SK-N-SH (cell line): Measurements from ENCODE around the gene ITGAE. TPM values are rescaled to one million over a fixed set of nuclear protein-coding genes. Genes with fewer than 3 reads are reported as not detected.

Source experiments
- CTCF ChIA-PET: fragments of 300-600, 350-600 bp; formaldehyde crosslinking; extraction: SDS; loops from one replicate; lab custom pipeline; 2021; lab: Yijun Ruan, JAX
- POLR2A ChIA-PET: fragments of 350-600 bp; sonication (Branson Sonifier 250); formaldehyde crosslinking; extraction: SDS; loops from one replicate; lab custom pipeline; 2020; ENCODE audit warnings: antibody characterized with exemption, inconsistent platforms; lab: Yijun Ruan, JAX
- DNase-seq: peaks from one replicate; pipeline ENCODE4 v3.0.0; 2012
- H2AFZ ChIP-seq: fragments of 200-600 bp; sonication (generic); 2 replicates; pipeline ENCODE4 v1.8.1; 2016; ENCODE audit warnings: antibody characterized with exemption, mild to moderate bottlenecking, low read depth
- H3F3A ChIP-seq: fragments of 200-600 bp; sonication (generic); replicated peaks from 2 replicates; pipeline ENCODE3; 2016; ENCODE audit warnings: antibody characterized with exemption, mild to moderate bottlenecking; ENCODE audit not compliant: insufficient read depth
- H3K27ac ChIP-seq, 2 experiments: fragments of 200-500 bp in 1 of 2; fragments of 200-600 bp in 1 of 2; sonication (Bioruptor generic) in 1 of 2; sonication (generic), shearing (Covaris generic) in 1 of 2; 2 replicates each; pipeline versions ENCODE4 v1.5.1 to v1.6.1; 2014 to 2016; ENCODE audit warnings: low read depth in 2 of 2, inconsistent platforms in 1 of 2, low read length in 1 of 2, mild to moderate bottlenecking in 1 of 2, mixed read lengths in 1 of 2
- H3K27me3 ChIP-seq: fragments of 200-600 bp; sonication (generic), shearing (Covaris generic); 2 replicates; pipeline ENCODE4 v1.6.1; 2016; ENCODE audit warnings: mixed run types; ENCODE audit not compliant: insufficient read depth
- H3K36me3 ChIP-seq, 2 experiments: fragments of 200-500 bp in 1 of 2; fragments of 200-600 bp in 1 of 2; sonication (Bioruptor generic) in 1 of 2; sonication (generic) in 1 of 2; replicated peaks in 1 of 2; 2 replicates each; pipeline versions ENCODE3 to v1.5.1; 2014 to 2016; ENCODE audit warnings: low read length in 1 of 2, mild to moderate bottlenecking in 1 of 2; ENCODE audit not compliant: insufficient read depth in 2 of 2, control insufficient read depth in 1 of 2
- H3K4me1 ChIP-seq, 2 experiments: fragments of 200-500 bp in 1 of 2; fragments of 200-600 bp in 1 of 2; sonication (Bioruptor generic) in 1 of 2; sonication (generic), shearing (Covaris generic) in 1 of 2; 2 replicates each; pipeline versions ENCODE4 v1.5.1 to v1.6.1; 2014 to 2016; ENCODE audit warnings: low read depth in 1 of 2, low read length in 1 of 2, mixed run types in 1 of 2; ENCODE audit not compliant: insufficient read depth in 2 of 2, control insufficient read depth in 1 of 2
- H3K4me2 ChIP-seq: fragments of 200-600 bp; sonication (generic), shearing (Covaris generic); 2 replicates; pipeline ENCODE4 v1.6.1; 2017; ENCODE audit warnings: mixed run types
- H3K4me3 ChIP-seq, 2 experiments: fragments of 200-500 bp in 1 of 2; fragments of 200-600 bp in 1 of 2; sonication (Bioruptor generic) in 1 of 2; sonication (generic), shearing (Covaris generic) in 1 of 2; 2 replicates each; pipeline versions ENCODE4 v1.5.1 to v1.8.1; 2014 to 2016; ENCODE audit warnings: low read depth in 2 of 2, inconsistent platforms in 1 of 2, low read length in 1 of 2, mild to moderate bottlenecking in 1 of 2, mixed read lengths in 1 of 2, moderate library complexity in 1 of 2
- H3K79me2 ChIP-seq: fragments of 200-600 bp; sonication (generic); 2 replicates; pipeline ENCODE4 v1.8.1; 2017; ENCODE audit warnings: mild to moderate bottlenecking; ENCODE audit not compliant: insufficient read depth
- H3K9ac ChIP-seq: fragments of 200-600 bp; sonication (generic); 2 replicates; pipeline ENCODE4 v1.6.1; 2017; ENCODE audit warnings: mixed run types
- H3K9me2 ChIP-seq: fragments of 200-600 bp; sonication (generic); 2 replicates; pipeline ENCODE4 v1.6.1; 2017; ENCODE audit warnings: mixed run types
- H3K9me3 ChIP-seq: fragments of 200-600 bp; sonication (generic); 2 replicates; pipeline ENCODE4 v1.6.1; 2017; ENCODE audit warnings: mixed run types, mild to moderate bottlenecking, moderate library complexity
- H4K20me1 ChIP-seq: fragments of 200-600 bp; sonication (generic); 2 replicates; pipeline ENCODE4 v1.6.1; 2017; ENCODE audit warnings: mild to moderate bottlenecking, mixed run types; ENCODE audit not compliant: insufficient read depth
- CHD2 ChIP-seq: fragments of 150-350 bp; IDR thresholded peaks from 2 replicates; pipeline ENCODE4 v1.6.1; 2018; ENCODE audit warnings: low read length; ENCODE audit not compliant: partially characterized antibody
- CTCF ChIP-seq: fragments of 200-600 bp; sonication (generic); IDR thresholded peaks from 2 replicates; pipeline ENCODE4 v1.6.1; 2017; ENCODE audit warnings: antibody characterized with exemption, mild to moderate bottlenecking, moderate library complexity
- EP300 ChIP-seq, 2 experiments: IDR thresholded peaks; 2 replicates each; pipeline versions ENCODE4 v1.4.0 to v1.6.1; 2012; ENCODE audit warnings: borderline replicate concordance in 1 of 2, low read depth in 1 of 2, low read length in 1 of 2
- FOSL2 ChIP-seq: IDR thresholded peaks from 2 replicates; pipeline ENCODE4 v1.4.0; 2012; ENCODE audit warnings: low read depth, mild to moderate bottlenecking, moderate library complexity, borderline replicate concordance
- JUND ChIP-seq: IDR thresholded peaks from 2 replicates; pipeline ENCODE4 v1.4.0; 2012
- NRF1 ChIP-seq: IDR thresholded peaks from 2 replicates; pipeline ENCODE4 v1.6.1; 2012; ENCODE audit warnings: low read depth, mild to moderate bottlenecking, low read length
- REST ChIP-seq: IDR thresholded peaks from 2 replicates; pipeline ENCODE4 v1.6.1; 2012; ENCODE audit warnings: mild to moderate bottlenecking, low read depth, low read length, moderate library complexity
- SIN3A ChIP-seq: IDR thresholded peaks from 2 replicates; pipeline ENCODE4 v1.6.1; 2012; ENCODE audit warnings: low read depth, mild to moderate bottlenecking, low read length, moderate library complexity, borderline replicate concordance
- SMC3 ChIP-seq: IDR thresholded peaks from 2 replicates; pipeline ENCODE4 v1.6.1; 2012; ENCODE audit warnings: low read depth, low read length, improper control_type of control experiment
- TCF12 ChIP-seq: IDR thresholded peaks from 2 replicates; pipeline ENCODE4 v1.4.0; 2012
- TEAD4 ChIP-seq: IDR thresholded peaks from 2 replicates; pipeline ENCODE4 v1.4.0; 2012; ENCODE audit warnings: mild to moderate bottlenecking, borderline replicate concordance; ENCODE audit not compliant: insufficient read depth
- USF2 ChIP-seq: fragments of 150-350 bp; IDR thresholded peaks from 2 replicates; pipeline ENCODE4 v1.6.1; 2017; ENCODE audit warnings: antibody characterized with exemption, low read length, low read depth, borderline replicate concordance
- YY1 ChIP-seq: IDR thresholded peaks from 2 replicates; pipeline ENCODE4 v1.4.0; 2012; ENCODE audit warnings: low read depth, mild to moderate bottlenecking
- WGBS: methylation state at CpG from one replicate; pipeline ENCODE4 v1.1.6; 2017; ENCODE audit warnings: low lambda C conversion rate; 5-methylcytosine and 5-hydroxymethylcytosine counted together
- polyA plus RNA-seq, 3 experiments: library from polyadenylated mRNA; depleted of rRNA; stranded (reverse); fragments of >200 nt; gene quantifications; 2 replicates each; pipeline ENCODE4 v1.2.3, GENCODE V29; 2012

ITGAE gene
- polyA plus RNA-seq, 1 of the 3 experiments (the other 2 are of a cell fraction), result 56.7 TPM

GRCh38 chr17:3815122-3815521 lies 14.1 kb upstream of the ITGAE start:
- 91% methylated on average over 6 of the region's 6 CpGs for WGBS
- H3K27me3 ChIP-seq, result no peaks in the 10 kb centered on the region
- no peaks in the 10 kb centered on the region for H3K4me1 ChIP-seq
- H3K79me2 ChIP-seq, result no peaks in the 10 kb centered on the region
- CTCF ChIA-PET, result interaction anchor here (1.2 to 1.9 kb wide), 2 partner anchors 78 to 79 kb away, joined by 5 to 6 read pairs; no protein-coding TSS in a partner anchor
- no peak overlapping the region for H2AFZ ChIP-seq
- TF ChIP-seq CHD2 (no peak), SMC3 (no peak), SIN3A (no peak), EP300 (IDR thresholded peaks at IDR 0.05; ENCODE audit: borderline replicate concordance in 1 of 2, low read depth in 1 of 2, low read length in 1 of 2) (no peak), REST (no peak), TEAD4 (no peak), NRF1 (no peak), USF2 (no peak), JUND (no peak)
- peaks cover 50 to 83% of the 10 kb centered on the region in 2 experiments for H3K36me3 ChIP-seq
- H3F3A ChIP-seq, result peaks cover 9% of the 10 kb centered on the region
- POLR2A ChIA-PET, result no interaction called here
- no peak overlapping the region for H3K27ac ChIP-seq
- H3K9me2 ChIP-seq, result no peaks in the 10 kb centered on the region
- H4K20me1 ChIP-seq, result no peaks in the 10 kb centered on the region
- no peak for DNase-seq
- H3K4me2 ChIP-seq, result no peak overlapping the region
- H3K9me3 ChIP-seq, result no peaks in the 10 kb centered on the region
- no peak overlapping the region for H3K4me3 ChIP-seq
- no peak overlapping the region for H3K9ac ChIP-seq

- no peak overlapping the region for H2AFZ ChIP-seq
- peaks cover 47 to 87% of the 10 kb centered on the region in 2 experiments for H3K36me3 ChIP-seq
- no peaks in the 10 kb centered on the region for H4K20me1 ChIP-seq
- H3K4me2 ChIP-seq, result no peak overlapping the region
- TF ChIP-seq YY1 (no peak), TCF12 (no peak), CTCF (no peak), TEAD4 (no peak), JUND (no peak), USF2 (no peak), FOSL2 (no peak), SIN3A (no peak)
- no peak overlapping the region for H3K4me3 ChIP-seq
- no peaks in the 10 kb centered on the region for H3K27me3 ChIP-seq
- POLR2A ChIA-PET, result no interaction called here
- no peak overlapping the region for H3K27ac ChIP-seq
- CTCF ChIA-PET, result interaction anchor here (1.2 kb wide), 1 partner anchor 77 kb away, joined by 6 read pairs; no protein-coding TSS in a partner anchor
- H3K9me2 ChIP-seq, result no peaks in the 10 kb centered on the region
- DNase-seq, result no peak
- H3K4me1 ChIP-seq, result no peaks in the 10 kb centered on the region
- 97% methylated on average over 13 of the region's 13 CpGs for WGBS
- H3K9me3 ChIP-seq, result no peaks in the 10 kb centered on the region
- H3F3A ChIP-seq, result peaks cover 9% of the 10 kb centered on the region
- H3K79me2 ChIP-seq, result no peaks in the 10 kb centered on the region
- H3K9ac ChIP-seq, result no peak overlapping the region
These were observed 13.4 kb upstream of the ITGAE start for GRCh38 chr17:3814361-3814760.
